A549 (cell line): ENCODE data around the gene CCDC136. TPM values are rescaled to one million over a fixed set of nuclear protein-coding genes. Genes with fewer than 3 reads are reported as not detected.

Experiments used
- ATAC-seq, 2 experiments: fragments of 200-7000 bp in 1 of 2; fragments of >200 bp in 1 of 2; cut with Nextera tagmentation in 1 of 2; cut with Tn5 transposase in 1 of 2; 3 replicates each; pipeline versions ENCODE4 v1.8.0 to v1.9.1; 2018 to 2020; ENCODE audit warnings: mild to moderate bottlenecking in 1 of 2, moderate library complexity in 1 of 2
- CTCF ChIA-PET: fragments of 300-600 bp; sonication (Branson Sonifier 250); formaldehyde crosslinking; extraction: SDS; loops from one replicate; lab custom pipeline; 2021; ENCODE audit warnings: antibody characterized with exemption, inconsistent platforms; lab: Yijun Ruan, JAX
- POLR2A ChIA-PET: fragments of 350-600 bp; formaldehyde crosslinking; extraction: SDS; loops from one replicate; lab custom pipeline; 2021; ENCODE audit warnings: antibody characterized with exemption, inconsistent platforms; lab: Yijun Ruan, JAX
- DNase-seq, 2 experiments: peaks; one replicate each; pipeline versions ENCODE4 v3.0.0 to v3.0.0-alpha.2; 2011 to 2016; ENCODE audit warnings: low read depth in 1 of 2, low spot score in 1 of 2
- FAIRE-seq: peaks from 2 replicates; lab custom pipeline; 2011; peaks lifted over from hg19 to GRCh38; lab: Jason Lieb, UNC
- H3K27ac ChIP-seq, 2 experiments: fragments of >200 bp; sonication (Bioruptor Twin); formaldehyde crosslinking; 3 replicates each; pipeline ENCODE4 v1.5.1; 2016 to 2017
- H3K4me1 ChIP-seq: fragments of >200 bp; sonication (Bioruptor Twin); formaldehyde crosslinking; 3 replicates; pipeline ENCODE4 v1.6.1; 2016
- H3K4me2 ChIP-seq: fragments of >200 bp; sonication (Bioruptor Twin); formaldehyde crosslinking; 3 replicates; pipeline ENCODE4 v1.6.1; 2016
- H3K4me3 ChIP-seq: fragments of >200 bp; sonication (Bioruptor Twin); formaldehyde crosslinking; 3 replicates; pipeline ENCODE4 v1.5.1; 2016
- H3K9me3 ChIP-seq: fragments of >200 bp; sonication (Bioruptor Twin); formaldehyde crosslinking; 3 replicates; pipeline ENCODE4 v1.6.1; 2016
- ATOH8 ChIP-seq: fragments of 250-450 bp; sonication (Bioruptor Pico); IDR thresholded peaks from 2 replicates; pipeline ENCODE4 v1.5.0; 2020; ENCODE audit warnings: low read depth, mild to moderate bottlenecking, moderate library complexity
- BCL3 ChIP-seq: fragments of >200 bp; sonication (Bioruptor Twin); formaldehyde crosslinking; IDR thresholded peaks from 3 replicates; pipeline ENCODE4 v1.6.1; 2016
- E2F6 ChIP-seq: IDR thresholded peaks from 2 replicates; pipeline ENCODE4 v1.6.1; 2012; ENCODE audit warnings: low read depth, borderline replicate concordance
- EHF ChIP-seq: fragments of 250-450 bp; sonication (Bioruptor Pico); IDR thresholded peaks from 2 replicates; pipeline ENCODE4 v1.5.0; 2020; ENCODE audit warnings: mild to moderate bottlenecking
- EP300 ChIP-seq, 2 experiments: fragments of >200 bp; sonication (Bioruptor Twin); formaldehyde crosslinking; IDR thresholded peaks; 2 replicates in 1 of 2; 3 replicates in 1 of 2; pipeline ENCODE4 v1.6.1; 2016 to 2017
- ESRRA ChIP-seq: fragments of 150-350 bp; IDR thresholded peaks from 2 replicates; pipeline ENCODE4 v1.6.1; 2014; ENCODE audit warnings: mild to moderate bottlenecking, low read length, borderline replicate concordance
- FOSB ChIP-seq: fragments of 250-450 bp; sonication (Bioruptor Pico); IDR thresholded peaks from 2 replicates; pipeline ENCODE4 v1.5.0; 2020; ENCODE audit warnings: mild to moderate bottlenecking, moderate library complexity
- GATA3 ChIP-seq: IDR thresholded peaks from 2 replicates; pipeline ENCODE4 v1.6.1; 2012; ENCODE audit warnings: borderline replicate concordance
- HDAC2 ChIP-seq: fragments of 200-600 bp; sonication (generic); IDR thresholded peaks from 2 replicates; pipeline ENCODE4 v1.6.1; 2016
- HOXB13 ChIP-seq: fragments of 250-450 bp; sonication (Bioruptor Pico); IDR thresholded peaks from 2 replicates; pipeline ENCODE4 v1.5.0; 2020; ENCODE audit warnings: low read depth, mild to moderate bottlenecking, moderate library complexity
- JUN ChIP-seq, 2 experiments: fragments of >200 bp; sonication (Bioruptor Twin); formaldehyde crosslinking; IDR thresholded peaks; 2 replicates in 1 of 2; 3 replicates in 1 of 2; pipeline ENCODE4 v1.6.1; 2016 to 2017
- JUNB ChIP-seq: fragments of >200 bp; sonication (Bioruptor Twin); formaldehyde crosslinking; IDR thresholded peaks from 2 replicates; pipeline ENCODE4 v1.6.1; 2016
- KDM1A ChIP-seq: fragments of 200-600 bp; sonication (generic); IDR thresholded peaks from 2 replicates; pipeline ENCODE4 v1.6.1; 2016; ENCODE audit warnings: low read depth, mild to moderate bottlenecking
- MAFK ChIP-seq: fragments of 450-650 bp; IDR thresholded peaks from 2 replicates; pipeline ENCODE4 v1.6.1; 2014; ENCODE audit not compliant: partially characterized antibody
- MAZ ChIP-seq: fragments of 150-350 bp; IDR thresholded peaks from 2 replicates; pipeline ENCODE4 v1.6.1; 2014; ENCODE audit warnings: antibody characterized with exemption, low read depth, low read length, borderline replicate concordance
- PBX3 ChIP-seq: IDR thresholded peaks from 2 replicates; pipeline ENCODE4 v1.6.1; 2012
- PHF8 ChIP-seq: fragments of 200-600 bp; sonication (generic); IDR thresholded peaks from 2 replicates; pipeline ENCODE4 v1.6.1; 2016; ENCODE audit warnings: low read depth, mild to moderate bottlenecking, antibody characterized with exemption, moderate library complexity, borderline replicate concordance
- POLR2A ChIP-seq: IDR thresholded peaks from 2 replicates; pipeline ENCODE4 v1.6.1; 2012; ENCODE audit warnings: mild to moderate bottlenecking, low read length
- RAD21 ChIP-seq, 2 experiments: fragments of >200 bp in 1 of 2; sonication (Bioruptor Twin) in 1 of 2; formaldehyde crosslinking in 1 of 2; IDR thresholded peaks in 1 of 2; conservative IDR thresholded peaks in 1 of 2; 2 replicates in 1 of 2; 3 replicates in 1 of 2; pipeline ENCODE4 v1.6.1; 2012 to 2018; ENCODE audit warnings: inconsistent platforms in 1 of 2
- RARB ChIP-seq: fragments of 250-450 bp; sonication (Bioruptor Pico); IDR thresholded peaks from 2 replicates; pipeline ENCODE4 v1.8.0; 2021; ENCODE audit warnings: mild to moderate bottlenecking, moderate library complexity
- RFX5 ChIP-seq: fragments of 450-650 bp; IDR thresholded peaks from 2 replicates; pipeline ENCODE4 v1.7.1; 2014; ENCODE audit warnings: antibody characterized with exemption, mild to moderate bottlenecking, moderate library complexity
- SMC3 ChIP-seq: fragments of >200 bp; sonication (Bioruptor Twin); formaldehyde crosslinking; IDR thresholded peaks from 3 replicates; pipeline ENCODE4 v1.6.1; 2018; ENCODE audit warnings: inconsistent platforms
- SREBF2 ChIP-seq: fragments of 450-650 bp; IDR thresholded peaks from 2 replicates; pipeline ENCODE4 v1.6.1; 2014; ENCODE audit warnings: mild to moderate bottlenecking, moderate library complexity
- ZC3H11A ChIP-seq: fragments of 450-650 bp; IDR thresholded peaks from 2 replicates; pipeline ENCODE4 v1.6.1; 2014; ENCODE audit warnings: antibody characterized with exemption, mild to moderate bottlenecking
- ZFP36 ChIP-seq: fragments of 450-650 bp; IDR thresholded peaks from 2 replicates; pipeline ENCODE4 v1.6.1; 2014; ENCODE audit warnings: borderline replicate concordance; ENCODE audit not compliant: partially characterized antibody
- ZNF302 ChIP-seq: fragments of 250-450 bp; sonication (Bioruptor Pico); IDR thresholded peaks from 2 replicates; pipeline ENCODE4 v1.9.0; 2021; ENCODE audit warnings: inconsistent platforms, mild to moderate bottlenecking, moderate library complexity
- ZSCAN20 ChIP-seq: fragments of 250-450 bp; sonication (Bioruptor Pico); IDR thresholded peaks from 2 replicates; pipeline ENCODE4 v1.8.0; 2022; ENCODE audit warnings: mild to moderate bottlenecking, moderate library complexity
- WGBS: methylation state at CpG from one replicate; pipeline ENCODE4 v1.1.6; 2017; ENCODE audit errors: missing lambda C conversion rate; 5-methylcytosine and 5-hydroxymethylcytosine counted together
- polyA plus RNA-seq, 4 experiments: library from polyadenylated mRNA; depleted of rRNA in 3 of 4; stranded (reverse); fragments of >200 nt; fragmentation: RNase III in 1 of 4; extraction: RNeasy Plus Mini Kit Qiagen cat#74134 plus additional on column Dnase treatment in 1 of 4; gene quantifications; 2 replicates in 3 of 4; 3 replicates in 1 of 4; pipeline ENCODE4 v1.2.3, GENCODE V29; 2011 to 2017

Gene CCDC136
- polyA plus RNA-seq, 2 of the 4 experiments (the other 2 are of a cell fraction) = 4.7 to 5.4 TPM

GRCh38 chr7:128810997-128811396, 19.2 kb downstream of the CCDC136 start:
- Histone ChIP-seq H3K9me3 (no peaks in the 10 kb centered on the region), H3K4me1 (no peaks in the 10 kb centered on the region), H3K4me3 (no peak overlapping the region), H3K4me2 (no peak overlapping the region), H3K27ac (no peak overlapping the region)
- DNase-seq = no peak
- WGBS = 79% methylated on average over 3 of the region's 3 CpGs
- POLR2A ChIA-PET = no interaction called here
- no peak for ATAC-seq
- FAIRE-seq = no peak
- CTCF ChIA-PET = no interaction called here
- no peak for TF ChIP-seq JUNB
- no peak for TF ChIP-seq KDM1A
- no peak for TF ChIP-seq E2F6
- TF ChIP-seq SMC3 = no peak
- TF ChIP-seq HDAC2 = no peak
- TF ChIP-seq ZC3H11A = no peak
- TF ChIP-seq ATOH8 (CRISPR knock-in tag) = no peak
- TF ChIP-seq FOSB = no peak
- TF ChIP-seq MAFK = no peak
- no peak for TF ChIP-seq POLR2A
- TF ChIP-seq ZSCAN20 (CRISPR knock-in tag) = no peak
- TF ChIP-seq BCL3 = no peak
- no peak for TF ChIP-seq MAZ
- TF ChIP-seq ESRRA = no peak
- TF ChIP-seq RAD21 (conservative IDR thresholded peaks at IDR 0.05 in 1 of 2, IDR thresholded peaks at IDR 0.05 in 1 of 2) = no peak

- no peaks in the 10 kb centered on the region for H3K9me3 ChIP-seq
- H3K27ac ChIP-seq = no peak overlapping the region
- no peak for ATAC-seq
- no peak for TF ChIP-seq ZFP36
- TF ChIP-seq SMC3 = no peak
- TF ChIP-seq GATA3 = no peak
- no peak for TF ChIP-seq RARB
- no peak for TF ChIP-seq JUN (IDR thresholded peaks at IDR 0.05)
- TF ChIP-seq FOSB = no peak
- TF ChIP-seq HOXB13 = no peak
- TF ChIP-seq PHF8 = no peak
- no peak for TF ChIP-seq SREBF2
- TF ChIP-seq EHF = no peak
- no peak for TF ChIP-seq EP300 (IDR thresholded peaks at IDR 0.05)
- no peak for TF ChIP-seq RAD21 (conservative IDR thresholded peaks at IDR 0.05 in 1 of 2, IDR thresholded peaks at IDR 0.05 in 1 of 2)
- no peak for TF ChIP-seq ATOH8 (CRISPR knock-in tag)
- TF ChIP-seq MAFK = no peak
- TF ChIP-seq PBX3 = no peak
- TF ChIP-seq RFX5 = no peak
- TF ChIP-seq ZNF302 (CRISPR knock-in tag) = no peak
- TF ChIP-seq ESRRA = no peak
- FAIRE-seq = no peak
- no peak for DNase-seq
- 82% methylated on average over 10 of the region's 11 CpGs for WGBS
- ChIA-PET POLR2A (no interaction called here), CTCF (interaction anchor here (0.5 kb wide), 1 partner anchor 140 kb away, joined by 3 read pairs; no protein-coding TSS in a partner anchor)
- no peaks in the 10 kb centered on the region for H3K4me1 ChIP-seq
- H3K4me3 ChIP-seq = no peak overlapping the region
- no peak overlapping the region for H3K4me2 ChIP-seq
Measured at GRCh38 chr7:128811631-128812430, 20.1 kb downstream of the CCDC136 start.
